Measurements from ENCODE around the gene TCF20.

The TCF20 gene

GRCh38 chr22:42256930-42257329 is 13.5 kb downstream of the TCF20 start:
- no peak for DNase-seq

- DNase-seq: no peak
Measured at GRCh38 chr22:42256220-42256619, 14.2 kb downstream of the TCF20 start.

- no peak for DNase-seq
Measured at GRCh38 chr22:42249831-42250230, 20.6 kb downstream of the TCF20 start.

GRCh38 chr22:42248995-42249394 is 21.5 kb downstream of the TCF20 start:
- no peak for DNase-seq

GRCh38 chr22:42247596-42247995 is 22.9 kb downstream of the TCF20 start:
- DNase-seq: no peak

- DNase-seq: no peak
Measured at GRCh38 chr22:42243802-42244060, 26.7 kb downstream of the TCF20 start.

- DNase-seq: no peak
Measured at GRCh38 chr22:42236848-42237247, 33.6 kb downstream of the TCF20 start.

GRCh38 chr22:42236268-42236667 is 34.2 kb downstream of the TCF20 start:
- no peak for DNase-seq

GRCh38 chr22:42233879-42234278 is 36.6 kb downstream of the TCF20 start:
- DNase-seq: no peak

GRCh38 chr22:42231929-42232328 is 38.5 kb downstream of the TCF20 start:
- DNase-seq: no peak

- no peak for DNase-seq
Measured at GRCh38 chr22:42229455-42230149, 40.9 kb downstream of the TCF20 start.

GRCh38 chr22:42228483-42228882 is 42.0 kb downstream of the TCF20 start:
- DNase-seq: no peak

GRCh38 chr22:42227435-42227834 is 43.0 kb downstream of the TCF20 start:
- no peak for DNase-seq

GRCh38 chr22:42225841-42226240 is 44.6 kb downstream of the TCF20 start:
- no peak for DNase-seq

GRCh38 chr22:42222140-42222539 is 48.3 kb downstream of the TCF20 start:
- DNase-seq: no peak

All from RPMI8226 (cell line).